ENCODE data around the gene SLC9A3. TPM values are rescaled to one million over a fixed set of nuclear protein-coding genes. Genes with fewer than 3 reads are reported as not detected.

SLC9A3 gene
- total RNA-seq, 1 donor = 1.8 TPM

- no peak for TF ChIP-seq CTCF (IDR thresholded peaks at IDR 0.05; ENCODE audit: insufficient read depth, low read length)
- no peak for DNase-seq (ENCODE audit: low read depth)
These were observed 47.5 kb downstream of the SLC9A3 start for GRCh38 chr5:476814-477175.

GRCh38 chr5:476102-476813, 48.0 kb downstream of the SLC9A3 start:
- H3K4me3 ChIP-seq (ENCODE audit: low read depth, low read length) = no peak overlapping the region
- no peak for TF ChIP-seq CTCF (IDR thresholded peaks at IDR 0.05; ENCODE audit: insufficient read depth, low read length)
- peak; percentile 15 for DNase-seq (ENCODE audit: low read depth)

More at GRCh38 chr5:476814-477175, 47.5 kb downstream of the SLC9A3 start:
- no peak overlapping the region for H3K4me3 ChIP-seq (ENCODE audit: low read depth, low read length)

GRCh38 chr5:475704-476101, 48.5 kb downstream of the SLC9A3 start:
- TF ChIP-seq CTCF (IDR thresholded peaks at IDR 0.05; ENCODE audit: insufficient read depth, low read length) = no peak
- no peak overlapping the region for H3K4me3 ChIP-seq (ENCODE audit: low read depth, low read length)
- DNase-seq (ENCODE audit: low read depth) = no peak

GRCh38 chr5:474840-475661, 49.2 kb downstream of the SLC9A3 start:
- H3K4me3 ChIP-seq (ENCODE audit: low read depth, low read length) = peak overlapping the region; percentile 52
- DNase-seq (ENCODE audit: low read depth) = peak; percentile 14
- no peak for TF ChIP-seq CTCF (IDR thresholded peaks at IDR 0.05; ENCODE audit: insufficient read depth, low read length)

GRCh38 chr5:474232-474839, 49.9 kb downstream of the SLC9A3 start:
- DNase-seq (ENCODE audit: low read depth) = peak; percentile 18

GRCh38 chr5:473551-474192, 50.6 kb downstream of the SLC9A3 start:
- peak overlapping the region; percentile 76 for H3K4me3 ChIP-seq (ENCODE audit: low read depth, low read length)
- no peak for TF ChIP-seq CTCF (IDR thresholded peaks at IDR 0.05; ENCODE audit: insufficient read depth, low read length)
- peak; percentile 43 for DNase-seq (ENCODE audit: low read depth)

More at GRCh38 chr5:474232-474839, 49.9 kb downstream of the SLC9A3 start:
- H3K4me3 ChIP-seq (ENCODE audit: low read depth, low read length) = peak overlapping the region; percentile 76
